Nephron (organoid): Measurements from ENCODE around the gene FAM193B.
"Not testable (repeated sequence)": the region's sequence is repeated elsewhere in the genome, so short reads cannot be mapped to it uniquely, and the experiment has no call there.

Source experiments
- H3K27ac Mint-ChIP-seq, 3 experiments: 2 replicates each; pipeline ENCODE4 v1.8.0; 2020; ENCODE audit warnings: mixed read lengths in 3 of 3, mild to moderate bottlenecking in 2 of 3, moderate library complexity in 1 of 3
- H3K27me3 Mint-ChIP-seq: 2 replicates; pipeline ENCODE4 v1.8.0; 2021; ENCODE audit warnings: low read depth, mild to moderate bottlenecking, moderate library complexity, mixed read lengths
- H3K36me3 Mint-ChIP-seq: 2 replicates; pipeline ENCODE4 v1.8.0; 2020; ENCODE audit warnings: low read depth, mixed read lengths
- H3K4me1 Mint-ChIP-seq: 2 replicates; pipeline ENCODE4 v1.8.0; 2020; ENCODE audit warnings: mixed read lengths
- H3K4me3 Mint-ChIP-seq, 3 experiments: 2 replicates each; pipeline ENCODE4 v1.8.0; 2020; ENCODE audit warnings: mild to moderate bottlenecking in 3 of 3, mixed read lengths in 3 of 3, moderate library complexity in 2 of 3
- H3K9me3 Mint-ChIP-seq: 2 replicates; pipeline ENCODE4 v1.8.0; 2020; ENCODE audit warnings: mixed read lengths
- TF ChIP-seq, protein P1 (sequence below), 3 experiments: fragments of 200-600 bp; sonication (generic); IDR thresholded peaks; one replicate each; pipeline ENCODE4 v1.5.0; 2021; ENCODE audit warnings: antibody characterized with exemption in 3 of 3; ENCODE audit not compliant: unreplicated experiment in 3 of 3

Gene FAM193B

DNA sequence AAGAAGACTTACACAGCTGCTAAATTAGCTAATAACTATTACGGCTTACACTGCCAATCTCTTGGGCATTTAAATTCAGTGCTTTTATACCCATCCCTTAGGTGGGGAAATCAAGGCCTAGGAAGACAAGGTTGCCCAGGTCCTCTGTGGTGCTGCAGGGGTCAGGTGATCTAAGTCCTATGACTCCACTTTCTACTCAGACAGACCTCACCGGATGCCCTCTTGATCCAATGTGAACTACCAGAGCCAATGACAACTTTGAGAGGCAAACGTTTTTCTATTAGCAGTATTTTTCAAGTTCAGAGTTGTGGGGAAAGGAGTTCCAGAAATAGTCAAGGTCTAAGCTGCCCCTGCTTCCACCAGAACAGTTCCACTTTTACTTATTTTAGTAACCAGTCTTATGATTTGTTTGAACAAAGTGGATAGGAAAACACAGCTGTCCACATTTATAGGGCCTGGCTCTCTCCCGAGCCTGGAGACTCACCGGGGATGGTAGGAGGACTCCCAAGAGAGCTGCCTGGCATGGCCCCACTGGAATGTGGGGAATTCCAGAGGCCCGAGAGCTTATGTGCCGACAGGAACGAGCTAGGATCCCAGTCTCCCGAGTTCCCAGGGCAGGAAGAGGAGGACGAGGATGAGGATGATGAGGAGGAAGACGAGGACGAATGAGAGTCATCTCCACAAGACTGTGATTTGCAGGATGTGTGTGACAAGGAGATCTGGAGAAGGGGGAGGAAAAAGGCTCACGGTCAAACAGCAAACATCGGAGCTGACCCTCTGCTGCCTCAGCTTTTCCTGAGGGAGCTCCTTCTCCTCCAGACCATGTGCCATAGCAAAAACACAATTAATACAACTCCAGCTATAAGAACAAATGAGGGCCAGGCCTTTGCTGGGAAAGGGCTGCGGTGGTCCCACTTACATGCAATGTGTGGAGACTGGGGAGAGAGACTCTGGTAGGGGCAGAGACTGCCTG, 16.7 kb downstream of the FAM193B start:
- Mint-ChIP-seq H3K9me3 (no peaks in the 10 kb centered on the region), H3K4me3 (peak overlapping the region; percentile 44 to 68 (median 52)), H3K36me3 (peaks cover 47% of the 10 kb centered on the region), H3K27me3 (no peaks in the 10 kb centered on the region), H3K4me1 (peaks cover 42% of the 10 kb centered on the region), H3K27ac (peak overlapping the region; percentile 88 to 96 (median 96))
- TF ChIP-seq, protein P1, sequence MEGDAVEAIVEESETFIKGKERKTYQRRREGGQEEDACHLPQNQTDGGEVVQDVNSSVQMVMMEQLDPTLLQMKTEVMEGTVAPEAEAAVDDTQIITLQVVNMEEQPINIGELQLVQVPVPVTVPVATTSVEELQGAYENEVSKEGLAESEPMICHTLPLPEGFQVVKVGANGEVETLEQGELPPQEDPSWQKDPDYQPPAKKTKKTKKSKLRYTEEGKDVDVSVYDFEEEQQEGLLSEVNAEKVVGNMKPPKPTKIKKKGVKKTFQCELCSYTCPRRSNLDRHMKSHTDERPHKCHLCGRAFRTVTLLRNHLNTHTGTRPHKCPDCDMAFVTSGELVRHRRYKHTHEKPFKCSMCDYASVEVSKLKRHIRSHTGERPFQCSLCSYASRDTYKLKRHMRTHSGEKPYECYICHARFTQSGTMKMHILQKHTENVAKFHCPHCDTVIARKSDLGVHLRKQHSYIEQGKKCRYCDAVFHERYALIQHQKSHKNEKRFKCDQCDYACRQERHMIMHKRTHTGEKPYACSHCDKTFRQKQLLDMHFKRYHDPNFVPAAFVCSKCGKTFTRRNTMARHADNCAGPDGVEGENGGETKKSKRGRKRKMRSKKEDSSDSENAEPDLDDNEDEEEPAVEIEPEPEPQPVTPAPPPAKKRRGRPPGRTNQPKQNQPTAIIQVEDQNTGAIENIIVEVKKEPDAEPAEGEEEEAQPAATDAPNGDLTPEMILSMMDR (IDR thresholded peaks at IDR 0.05; ENCODE audit: unreplicated experiment in 3 of 3) = no peak

DNA sequence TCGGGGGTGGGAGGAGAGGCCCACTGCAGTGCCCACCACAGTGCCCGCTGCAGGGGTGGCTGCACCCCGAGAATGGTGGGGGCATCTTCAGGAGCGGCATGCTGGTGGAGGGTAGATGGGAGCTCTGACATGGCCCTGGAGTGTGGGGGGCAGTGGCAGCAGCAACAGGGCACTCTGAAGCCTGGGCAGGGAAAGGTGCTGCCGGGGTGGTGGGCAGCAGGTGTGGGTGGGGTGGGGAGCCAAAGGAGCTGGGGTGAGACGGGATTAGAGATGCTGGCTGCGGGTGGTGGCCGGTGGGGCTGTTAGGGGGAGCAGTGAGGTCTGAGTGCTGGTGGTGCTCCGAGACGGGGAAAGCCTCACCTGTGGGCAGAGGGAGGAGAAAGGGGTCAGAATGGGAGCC, 18.0 kb downstream of the FAM193B start:
- Mint-ChIP-seq H3K4me1 (peaks cover 39% of the 10 kb centered on the region), H3K27ac (no peak overlapping the region), H3K4me3 (no peak overlapping the region), H3K27me3 (no peaks in the 10 kb centered on the region), H3K36me3 (peaks cover 51% of the 10 kb centered on the region), H3K9me3 (no peaks in the 10 kb centered on the region)
- TF ChIP-seq, protein P1 (IDR thresholded peaks at IDR 0.05; ENCODE audit: unreplicated experiment in 3 of 3) = no peak

DNA sequence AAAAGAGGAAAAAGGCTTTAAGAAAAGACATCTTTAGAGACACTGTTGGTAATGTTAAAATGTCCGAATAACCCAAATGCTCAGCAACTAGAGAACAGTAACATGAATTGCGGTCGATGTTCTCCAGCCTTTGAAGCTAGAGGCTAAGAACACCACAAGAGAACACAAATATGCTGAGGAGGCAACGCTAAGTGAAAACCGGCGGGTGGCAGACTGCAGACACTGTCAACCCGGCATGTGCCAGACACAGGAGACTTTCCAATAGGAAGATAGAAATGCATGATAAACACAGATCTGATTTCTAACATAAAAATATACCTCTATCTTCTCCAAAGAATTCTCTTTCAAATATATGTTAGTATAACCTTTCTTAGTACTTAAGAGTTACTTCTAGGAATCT, 19.2 kb downstream of the FAM193B start:
- Mint-ChIP-seq H3K4me3 (no peak overlapping the region), H3K36me3 (peaks cover 55% of the 10 kb centered on the region), H3K9me3 (no peaks in the 10 kb centered on the region), H3K27me3 (no peaks in the 10 kb centered on the region), H3K4me1 (peaks cover 35% of the 10 kb centered on the region), H3K27ac (peak overlapping the region; percentile 23 to 74 (median 46))
- TF ChIP-seq, protein P1 (IDR thresholded peaks at IDR 0.05; ENCODE audit: unreplicated experiment in 3 of 3) = no peak

DNA sequence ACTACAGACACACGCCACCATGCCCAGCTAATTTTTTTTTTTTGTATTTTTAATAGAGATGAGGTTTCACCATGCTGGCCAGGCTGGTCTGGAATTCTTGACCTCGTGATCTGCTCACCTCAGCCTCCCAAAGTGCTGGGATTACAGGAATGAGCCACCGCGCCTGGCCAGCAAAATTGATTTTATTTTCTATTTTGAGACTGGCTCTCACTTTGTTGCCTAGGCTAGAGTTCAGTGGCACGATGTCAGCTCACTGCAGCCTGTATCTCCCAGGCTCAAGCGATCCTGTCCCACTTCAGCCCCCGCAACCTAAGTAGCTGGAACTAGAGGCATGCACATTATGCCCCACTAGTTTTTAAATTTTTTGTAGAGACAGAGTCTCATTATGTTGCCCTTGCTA, 19.9 kb downstream of the FAM193B start:
- H3K27me3 Mint-ChIP-seq, H3K4me3 Mint-ChIP-seq, H3K9me3 Mint-ChIP-seq, H3K27ac Mint-ChIP-seq: not testable (repeated sequence)
- peaks cover 56% of the 10 kb centered on the region for H3K36me3 Mint-ChIP-seq
- H3K4me1 Mint-ChIP-seq = peaks cover 33% of the 10 kb centered on the region

DNA sequence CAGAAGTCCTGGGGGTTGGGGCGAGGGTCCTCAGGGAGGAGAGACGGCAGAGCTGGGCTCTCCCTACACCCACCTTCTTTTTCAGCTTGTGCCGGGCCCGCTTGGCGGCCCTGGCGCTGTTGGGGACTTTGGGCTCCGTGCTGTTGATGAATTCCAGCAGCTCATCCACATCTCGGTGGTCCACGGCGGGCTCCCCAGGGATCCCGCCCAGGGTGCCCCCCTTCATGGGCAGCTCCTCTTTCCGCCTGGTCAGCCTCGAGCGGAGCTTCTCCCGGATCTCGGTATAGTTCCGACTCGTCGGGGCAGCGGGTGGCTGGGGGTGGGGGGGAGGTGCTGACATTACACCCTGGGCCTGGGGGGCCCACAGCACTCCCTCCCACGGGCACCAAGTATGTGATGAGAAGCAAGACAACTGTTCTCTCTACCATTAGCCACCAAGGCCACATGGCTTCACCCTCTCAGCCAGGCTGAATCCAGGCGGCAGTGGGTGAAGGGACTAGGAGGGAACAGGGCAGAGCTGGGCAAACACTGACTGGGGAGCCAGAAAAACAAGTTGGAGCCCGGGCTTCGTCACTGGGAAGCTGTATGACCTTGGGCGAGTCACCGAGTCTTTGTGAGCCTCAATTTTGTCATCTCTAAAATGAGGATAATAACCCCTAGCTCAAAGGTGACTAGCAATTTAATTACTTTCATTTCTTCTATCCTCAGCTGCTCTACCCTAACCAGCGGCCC, 23.0 kb downstream of the FAM193B start:
- H3K27me3 Mint-ChIP-seq = no peaks in the 10 kb centered on the region
- peaks cover 36% of the 10 kb centered on the region for H3K36me3 Mint-ChIP-seq
- TF ChIP-seq, protein P1 (IDR thresholded peaks at IDR 0.05; ENCODE audit: unreplicated experiment in 3 of 3) = no peak
- H3K4me3 Mint-ChIP-seq = no peak overlapping the region
- no peak overlapping the region for H3K27ac Mint-ChIP-seq
- peaks cover 13% of the 10 kb centered on the region for H3K4me1 Mint-ChIP-seq
- H3K9me3 Mint-ChIP-seq = no peaks in the 10 kb centered on the region

DNA sequence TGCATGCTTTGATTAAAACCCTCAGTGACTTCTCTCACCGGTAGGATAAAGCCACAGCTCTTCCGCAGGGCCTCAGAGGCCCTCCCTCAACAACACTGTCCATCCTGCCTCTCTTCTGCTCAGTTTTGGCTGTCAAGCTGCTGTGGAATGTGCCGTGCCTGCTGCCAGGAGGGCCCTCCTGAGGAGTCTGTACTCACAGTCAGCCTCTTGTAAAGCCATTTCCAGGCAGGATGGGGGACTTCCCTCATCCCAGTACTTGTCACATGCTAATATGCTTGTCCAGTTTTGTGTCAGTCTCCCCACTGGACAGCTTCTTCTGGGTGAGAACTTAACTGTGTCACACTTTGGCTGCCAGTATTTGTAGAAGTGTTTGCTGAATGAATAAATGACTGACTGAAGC, 23.7 kb downstream of the FAM193B start:
- Mint-ChIP-seq H3K9me3 (no peaks in the 10 kb centered on the region), H3K4me1 (peaks cover 13% of the 10 kb centered on the region), H3K36me3 (peaks cover 37% of the 10 kb centered on the region), H3K4me3 (no peak overlapping the region), H3K27me3 (no peaks in the 10 kb centered on the region), H3K27ac (no peak overlapping the region)
- TF ChIP-seq, protein P1 (IDR thresholded peaks at IDR 0.05; ENCODE audit: unreplicated experiment in 3 of 3) = no peak
